Choroid plexus epithelial cell (primary cell): ENCODE results near the gene GJA3.

Experiments
- DNase-seq: peaks from one replicate; pipeline ENCODE4 v3.0.0-alpha.2; 2010; ENCODE audit warnings: low read depth
- H3K4me3 ChIP-seq: 2 replicates; pipeline ENCODE4 v1.5.1; 2011; ENCODE audit warnings: low read depth, mild to moderate bottlenecking, control low read depth, low read length, moderate library complexity
- TF ChIP-seq, protein P1 (sequence below): conservative IDR thresholded peaks from 2 replicates; pipeline ENCODE4 v1.5.1; 2011; ENCODE audit warnings: low read depth, mild to moderate bottlenecking, control low read depth, inconsistent platforms, low read length, moderate library complexity

Gene GJA3

DNA sequence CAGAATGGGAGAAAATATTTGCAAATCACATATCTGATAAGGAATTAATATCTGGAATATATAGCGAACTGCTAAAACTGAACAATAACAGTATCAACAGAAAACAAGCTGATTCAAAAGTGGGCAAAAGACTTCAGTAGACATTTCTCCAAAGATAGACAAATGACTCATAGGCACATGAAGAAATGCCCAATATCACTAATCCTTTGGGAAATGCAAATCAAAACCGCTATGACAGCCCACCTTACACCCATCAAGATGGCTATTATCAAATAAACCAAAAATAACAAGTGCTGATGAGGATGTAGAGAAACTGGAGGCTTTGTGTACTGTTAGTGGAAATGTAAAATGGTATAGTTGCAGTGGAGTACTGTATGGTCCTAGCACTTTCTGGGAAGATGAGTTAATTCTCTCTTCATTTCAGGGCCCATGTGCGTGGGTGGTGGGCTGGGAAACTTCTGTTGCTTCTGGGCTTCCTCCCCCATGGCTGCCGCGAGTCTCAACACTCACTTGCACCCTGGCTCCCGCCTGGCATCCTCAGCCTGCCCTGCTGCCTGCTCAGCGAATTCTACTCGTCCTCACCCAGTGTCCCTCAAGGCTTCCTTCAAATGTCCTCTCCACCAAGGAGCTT, 12.4 kb upstream of the GJA3 start:
- TF ChIP-seq, protein P1, sequence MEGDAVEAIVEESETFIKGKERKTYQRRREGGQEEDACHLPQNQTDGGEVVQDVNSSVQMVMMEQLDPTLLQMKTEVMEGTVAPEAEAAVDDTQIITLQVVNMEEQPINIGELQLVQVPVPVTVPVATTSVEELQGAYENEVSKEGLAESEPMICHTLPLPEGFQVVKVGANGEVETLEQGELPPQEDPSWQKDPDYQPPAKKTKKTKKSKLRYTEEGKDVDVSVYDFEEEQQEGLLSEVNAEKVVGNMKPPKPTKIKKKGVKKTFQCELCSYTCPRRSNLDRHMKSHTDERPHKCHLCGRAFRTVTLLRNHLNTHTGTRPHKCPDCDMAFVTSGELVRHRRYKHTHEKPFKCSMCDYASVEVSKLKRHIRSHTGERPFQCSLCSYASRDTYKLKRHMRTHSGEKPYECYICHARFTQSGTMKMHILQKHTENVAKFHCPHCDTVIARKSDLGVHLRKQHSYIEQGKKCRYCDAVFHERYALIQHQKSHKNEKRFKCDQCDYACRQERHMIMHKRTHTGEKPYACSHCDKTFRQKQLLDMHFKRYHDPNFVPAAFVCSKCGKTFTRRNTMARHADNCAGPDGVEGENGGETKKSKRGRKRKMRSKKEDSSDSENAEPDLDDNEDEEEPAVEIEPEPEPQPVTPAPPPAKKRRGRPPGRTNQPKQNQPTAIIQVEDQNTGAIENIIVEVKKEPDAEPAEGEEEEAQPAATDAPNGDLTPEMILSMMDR: no peak
- H3K4me3 ChIP-seq: no peak overlapping the region
- no peak for DNase-seq

GRCh38 chr13:20171364-20171763, 10.5 kb upstream of the GJA3 start:
- H3K4me3 ChIP-seq: no peak overlapping the region
- no peak for DNase-seq
- TF ChIP-seq, protein P1: no peak

DNA sequence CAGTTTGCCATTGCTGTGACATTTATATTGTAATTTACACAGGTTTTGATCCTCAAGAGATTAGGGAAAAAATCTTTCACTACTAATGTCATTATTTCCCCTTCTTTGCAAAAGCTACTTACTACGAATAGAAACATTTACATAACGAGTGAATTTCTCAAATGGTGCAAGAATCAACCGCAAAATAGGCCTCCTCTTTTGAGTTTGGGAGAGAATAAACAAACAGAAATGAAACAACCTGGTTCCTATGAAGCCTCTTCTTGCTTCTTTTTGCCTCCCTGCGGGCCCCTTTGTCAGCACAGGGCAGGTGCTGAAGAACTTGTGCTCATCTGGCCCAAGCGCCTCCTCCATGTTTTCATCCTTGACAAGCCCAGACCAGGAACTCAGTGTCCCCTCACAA, 10.1 kb upstream of the GJA3 start:
- TF ChIP-seq, protein P1: no peak
- DNase-seq: no peak
- no peak overlapping the region for H3K4me3 ChIP-seq

DNA sequence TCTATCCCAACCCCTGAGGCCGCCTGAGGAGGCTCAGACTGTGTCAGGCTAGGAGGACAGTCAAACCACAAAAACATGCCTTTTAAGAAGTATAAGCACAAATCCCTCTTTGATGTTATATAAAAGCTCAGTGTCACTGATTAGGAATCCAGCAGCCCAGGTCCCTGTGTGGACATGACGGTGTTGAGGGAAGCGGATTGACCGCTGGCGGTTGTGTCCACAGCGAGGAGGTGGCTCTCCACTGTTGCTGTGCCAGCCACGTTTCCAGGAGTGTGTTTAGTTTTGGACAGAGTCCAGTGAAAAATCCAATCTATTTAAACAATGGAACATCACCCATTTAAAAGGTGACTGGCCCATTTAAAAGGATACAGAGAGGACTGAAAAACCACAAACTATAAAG, 7.5 kb upstream of the GJA3 start:
- no peak for DNase-seq
- H3K4me3 ChIP-seq: no peak overlapping the region
- TF ChIP-seq, protein P1: no peak

DNA sequence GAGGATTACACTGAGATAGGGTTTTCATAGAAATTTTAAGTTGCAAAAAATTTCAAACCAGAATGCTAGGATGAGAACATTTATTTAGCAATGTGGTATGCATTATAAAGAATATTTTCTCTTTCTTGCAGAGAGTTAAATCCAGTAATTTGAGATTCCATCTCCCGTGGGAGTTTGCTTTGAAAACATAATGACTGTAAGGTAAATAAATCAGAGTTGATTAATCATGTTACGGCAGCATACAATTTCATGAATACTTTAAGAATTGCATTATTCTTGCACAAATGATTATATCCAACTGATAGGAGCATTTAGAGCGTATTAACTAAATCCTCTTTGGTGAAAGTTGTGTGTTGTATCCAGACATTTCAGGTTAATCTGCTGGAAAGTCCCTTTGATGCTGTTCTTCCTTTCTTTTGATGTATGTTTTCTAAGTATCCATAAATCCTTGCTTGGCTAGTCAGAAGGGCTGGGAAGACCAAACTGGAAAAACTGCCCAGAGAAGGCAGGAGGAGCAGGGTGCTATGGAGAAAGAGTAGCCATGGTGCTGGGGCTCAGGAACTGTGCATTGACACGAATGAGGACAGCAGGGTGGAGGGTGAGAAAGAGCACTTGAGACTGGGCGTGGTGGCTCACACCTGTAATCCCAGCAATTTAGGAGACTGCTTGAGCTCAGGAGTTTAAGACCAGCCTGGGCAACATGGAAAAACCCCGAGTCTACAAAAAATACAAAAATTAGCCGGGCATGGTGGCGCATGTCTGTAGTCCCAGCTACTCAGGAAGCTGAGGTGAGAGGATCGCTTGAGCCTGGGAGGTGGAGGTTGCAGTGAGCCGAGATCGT, 4.8 kb upstream of the GJA3 start:
- no peak for DNase-seq
- TF ChIP-seq, protein P1: no peak
- H3K4me3 ChIP-seq: no peak overlapping the region

DNA sequence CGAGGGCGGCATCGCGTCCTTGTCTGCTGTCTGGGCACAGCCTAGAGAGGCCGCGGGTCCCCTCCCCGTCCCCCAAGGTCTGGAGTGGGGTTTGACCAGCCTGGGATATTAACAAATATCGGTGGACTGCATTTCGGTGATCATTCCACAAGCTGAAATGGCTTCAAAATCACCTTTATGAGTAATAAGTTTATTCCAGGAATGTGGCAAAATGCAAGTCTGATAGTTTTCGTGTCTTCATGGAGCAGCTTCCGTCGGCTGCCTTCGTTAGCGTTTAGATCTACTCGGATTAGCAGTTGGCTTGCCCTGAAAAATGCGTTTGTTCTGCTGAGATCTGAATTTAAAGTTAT, 1.1 kb upstream of the GJA3 start:
- no peak overlapping the region for H3K4me3 ChIP-seq
- no peak for DNase-seq

More for the DNA sequence above, 1.1 kb upstream of the GJA3 start:
- TF ChIP-seq, protein P1: no peak
